ENCODE data around the gene ZNF93. TPM values are rescaled to one million over a fixed set of nuclear protein-coding genes. Genes with fewer than 3 reads are reported as not detected.
"Not testable (repeated sequence)": the region's sequence is repeated elsewhere in the genome, so short reads cannot be mapped to it uniquely, and the experiment has no call there.

The ZNF93 gene
- total RNA-seq, 4 donors from 2014 or later, result 0.88 to 8.3 (median 4.9) TPM

DNA sequence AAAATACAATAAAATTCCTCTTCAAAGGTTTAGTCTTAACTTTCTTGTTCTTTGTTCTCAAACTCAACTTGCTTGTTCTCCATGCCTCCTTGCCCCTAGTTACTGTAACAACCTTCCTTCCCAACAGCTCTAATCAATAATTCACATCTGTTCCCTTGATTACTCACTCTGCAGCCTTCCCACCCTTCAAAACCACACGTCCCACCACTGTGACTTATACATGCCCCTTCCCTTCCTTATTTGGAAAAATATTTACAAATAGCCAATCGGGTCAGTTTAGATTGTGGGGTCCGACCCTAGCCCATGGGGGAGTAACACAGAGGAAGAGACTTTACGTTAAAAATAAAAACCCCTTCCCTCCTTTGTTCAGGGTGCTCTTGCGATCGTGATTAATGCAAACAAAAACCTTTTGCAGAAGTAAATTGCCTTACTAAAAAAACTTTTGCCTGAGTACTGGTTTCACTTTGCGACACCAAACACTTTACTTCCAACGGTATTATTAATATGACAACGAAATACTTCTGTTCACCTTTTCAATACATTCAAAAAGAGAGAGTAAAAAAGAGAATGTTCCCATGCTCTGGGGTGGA lies 512 bp upstream of the ZNF93 start:
- Histone ChIP-seq H3K36me3 (no peaks in the 10 kb centered on the region), H3K4me3 (peak overlapping the region; percentile 49 to 88 (median 64)), H3K27me3 (no peaks in the 10 kb centered on the region), H3K9me3 (peaks cover 0 to 3% (median 0%) of the 10 kb centered on the region in 4 donors), H3K4me1 (peaks cover 0 to 4% (median 0%) of the 10 kb centered on the region in 4 donors), H3K27ac (peak overlapping the region; percentile 42 to 87 (median 76))
- DNase-seq, result no peak
- TF ChIP-seq, protein P1, sequence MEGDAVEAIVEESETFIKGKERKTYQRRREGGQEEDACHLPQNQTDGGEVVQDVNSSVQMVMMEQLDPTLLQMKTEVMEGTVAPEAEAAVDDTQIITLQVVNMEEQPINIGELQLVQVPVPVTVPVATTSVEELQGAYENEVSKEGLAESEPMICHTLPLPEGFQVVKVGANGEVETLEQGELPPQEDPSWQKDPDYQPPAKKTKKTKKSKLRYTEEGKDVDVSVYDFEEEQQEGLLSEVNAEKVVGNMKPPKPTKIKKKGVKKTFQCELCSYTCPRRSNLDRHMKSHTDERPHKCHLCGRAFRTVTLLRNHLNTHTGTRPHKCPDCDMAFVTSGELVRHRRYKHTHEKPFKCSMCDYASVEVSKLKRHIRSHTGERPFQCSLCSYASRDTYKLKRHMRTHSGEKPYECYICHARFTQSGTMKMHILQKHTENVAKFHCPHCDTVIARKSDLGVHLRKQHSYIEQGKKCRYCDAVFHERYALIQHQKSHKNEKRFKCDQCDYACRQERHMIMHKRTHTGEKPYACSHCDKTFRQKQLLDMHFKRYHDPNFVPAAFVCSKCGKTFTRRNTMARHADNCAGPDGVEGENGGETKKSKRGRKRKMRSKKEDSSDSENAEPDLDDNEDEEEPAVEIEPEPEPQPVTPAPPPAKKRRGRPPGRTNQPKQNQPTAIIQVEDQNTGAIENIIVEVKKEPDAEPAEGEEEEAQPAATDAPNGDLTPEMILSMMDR (IDR thresholded peaks at IDR 0.05), result no peak
- TF ChIP-seq POLR2A (IDR thresholded peaks at IDR 0.05), result no peak

DNA sequence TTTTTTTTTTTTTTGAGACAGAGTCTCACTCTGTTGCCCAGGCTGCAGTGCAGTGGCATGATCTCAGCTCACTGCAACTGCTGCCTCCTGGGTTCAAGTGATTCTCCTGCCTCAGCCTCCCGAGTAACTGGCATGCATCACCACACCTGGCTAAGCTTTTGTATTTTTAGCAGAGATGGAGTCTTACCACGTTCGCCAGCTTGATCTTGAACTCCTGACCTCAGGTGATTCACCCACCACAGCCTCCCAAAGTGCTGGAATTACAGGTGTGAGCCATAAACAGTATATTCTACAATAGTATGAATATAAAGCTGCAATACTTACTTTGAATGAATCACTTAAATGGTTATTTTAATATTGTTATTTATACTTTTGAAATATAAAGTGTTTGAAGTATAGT lies 6.8 kb downstream of the ZNF93 start:
- H3K36me3 ChIP-seq, H3K27me3 ChIP-seq, DNase-seq, H3K27ac ChIP-seq, H3K4me3 ChIP-seq, H3K4me1 ChIP-seq, H3K9me3 ChIP-seq: not testable (repeated sequence)

DNA sequence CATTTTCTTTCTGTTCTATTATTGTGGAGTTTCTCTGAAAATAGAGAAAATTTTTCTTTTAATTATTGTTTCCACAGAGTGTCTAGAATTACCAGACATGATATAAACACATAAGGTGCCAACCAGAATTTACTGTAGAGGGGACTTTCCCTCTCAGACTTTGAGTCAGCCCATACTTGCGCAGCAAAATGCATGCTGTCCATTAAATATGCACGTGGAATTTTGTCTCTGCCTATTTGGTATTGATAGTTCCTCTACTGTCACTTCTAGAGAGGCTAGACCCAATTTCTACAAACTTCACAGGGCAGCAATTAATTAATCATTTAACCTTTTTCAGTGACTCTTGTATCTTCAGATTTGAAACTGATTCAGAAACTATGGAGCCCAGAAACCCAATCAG lies 8.9 kb downstream of the ZNF93 start:
- no peak for DNase-seq
- H3K36me3 ChIP-seq, result no peaks in the 10 kb centered on the region
- H3K27ac ChIP-seq, result no peak overlapping the region

DNA sequence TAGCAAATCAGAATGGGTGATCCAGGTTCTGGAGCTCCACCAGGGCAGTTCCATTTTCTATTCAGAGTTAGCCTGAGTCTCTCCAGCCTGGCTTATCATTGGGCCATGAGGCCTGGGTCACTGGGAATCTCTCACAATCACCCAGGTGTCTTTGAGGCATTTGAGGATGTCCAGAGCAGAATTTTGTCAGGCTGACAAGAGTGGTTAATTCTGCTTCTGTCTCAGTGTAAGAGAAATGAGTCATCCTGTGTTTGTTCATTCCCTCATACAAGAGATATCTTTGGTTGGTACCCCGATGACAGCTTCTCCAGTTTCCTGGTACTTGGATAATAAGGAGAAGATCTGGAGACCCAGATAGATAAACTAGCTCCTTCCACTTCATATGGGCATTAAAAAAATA lies 10.4 kb downstream of the ZNF93 start:
- no peaks in the 10 kb centered on the region for H3K9me3 ChIP-seq
- H3K36me3 ChIP-seq, result no peaks in the 10 kb centered on the region
- H3K27me3 ChIP-seq, result no peaks in the 10 kb centered on the region
- H3K27ac ChIP-seq, result no peak overlapping the region
- no peak for TF ChIP-seq POLR2A (IDR thresholded peaks at IDR 0.05)
- TF ChIP-seq, protein P1 (IDR thresholded peaks at IDR 0.05), result no peak
- H3K4me3 ChIP-seq, result no peak overlapping the region
- no peaks in the 10 kb centered on the region for H3K4me1 ChIP-seq
- no peak for DNase-seq

More for the DNA sequence above, 8.9 kb downstream of the ZNF93 start:
- H3K9me3 ChIP-seq, result no peaks in the 10 kb centered on the region
- H3K27me3 ChIP-seq, result no peaks in the 10 kb centered on the region
- no peak for TF ChIP-seq POLR2A (IDR thresholded peaks at IDR 0.05)
- TF ChIP-seq, protein P1 (IDR thresholded peaks at IDR 0.05), result no peak
- H3K4me3 ChIP-seq, result no peak overlapping the region
- H3K4me1 ChIP-seq, result no peaks in the 10 kb centered on the region

DNA sequence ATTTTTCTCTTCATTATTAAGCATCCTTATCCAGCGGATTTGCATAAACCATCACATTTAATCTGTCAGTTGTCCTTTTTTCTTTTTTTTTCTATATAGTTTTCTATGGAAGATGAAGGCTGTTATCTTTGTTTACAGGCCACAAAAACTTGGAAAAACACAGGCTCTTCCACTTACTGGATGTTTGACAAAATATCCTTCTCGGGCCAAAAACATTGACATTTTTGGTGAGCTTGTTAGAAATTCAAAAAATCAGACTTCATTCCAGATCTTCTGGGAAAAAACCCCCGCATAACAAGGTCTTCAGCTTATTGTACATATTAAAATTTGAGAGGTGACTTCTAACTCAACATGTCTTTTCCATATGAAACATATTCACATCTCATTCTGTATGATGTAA lies 13.8 kb downstream of the ZNF93 start:
- Histone ChIP-seq H3K36me3 (no peaks in the 10 kb centered on the region), H3K4me3 (no peak overlapping the region), H3K27me3 (no peaks in the 10 kb centered on the region), H3K27ac (no peak overlapping the region), H3K9me3 (no peaks in the 10 kb centered on the region), H3K4me1 (no peaks in the 10 kb centered on the region)
- no peak for TF ChIP-seq POLR2A (IDR thresholded peaks at IDR 0.05)
- TF ChIP-seq, protein P1 (IDR thresholded peaks at IDR 0.05), result no peak
- DNase-seq, result no peak

DNA sequence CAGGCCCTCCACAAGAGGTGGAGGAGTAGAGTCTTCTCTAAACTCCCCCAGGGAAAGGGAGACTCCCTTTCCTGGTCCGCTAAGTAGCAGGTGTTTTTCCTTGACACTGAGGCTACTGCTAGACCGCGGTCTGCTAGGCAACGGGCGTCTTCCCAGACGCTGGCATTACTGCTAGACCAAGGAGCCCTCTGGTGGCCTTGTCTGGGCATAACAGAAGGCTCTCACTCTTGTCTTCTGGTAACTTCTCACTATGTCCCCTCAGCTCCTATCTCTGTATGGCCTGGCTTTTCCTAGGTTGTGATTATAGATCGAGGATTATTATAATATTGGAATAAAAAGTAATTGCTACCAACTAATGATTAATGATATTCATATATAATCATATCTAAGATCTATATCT lies 29.7 kb downstream of the ZNF93 start:
- not testable (repeated sequence) for H3K27me3 ChIP-seq, H3K4me1 ChIP-seq, H3K4me3 ChIP-seq, H3K27ac ChIP-seq
- peaks cover 0 to 12% (median 0%) of the 10 kb centered on the region in 3 donors for H3K36me3 ChIP-seq
- TF ChIP-seq, protein P1 (IDR thresholded peaks at IDR 0.05), result peak in 4 of 6 experiments; percentile 18 to 33 (median 30)
- H3K9me3 ChIP-seq, result peaks cover 0 to 32% (median 9%) of the 10 kb centered on the region in 4 donors
- DNase-seq, result peak in 2 of 3 donors; percentile 27 to 69

DNA sequence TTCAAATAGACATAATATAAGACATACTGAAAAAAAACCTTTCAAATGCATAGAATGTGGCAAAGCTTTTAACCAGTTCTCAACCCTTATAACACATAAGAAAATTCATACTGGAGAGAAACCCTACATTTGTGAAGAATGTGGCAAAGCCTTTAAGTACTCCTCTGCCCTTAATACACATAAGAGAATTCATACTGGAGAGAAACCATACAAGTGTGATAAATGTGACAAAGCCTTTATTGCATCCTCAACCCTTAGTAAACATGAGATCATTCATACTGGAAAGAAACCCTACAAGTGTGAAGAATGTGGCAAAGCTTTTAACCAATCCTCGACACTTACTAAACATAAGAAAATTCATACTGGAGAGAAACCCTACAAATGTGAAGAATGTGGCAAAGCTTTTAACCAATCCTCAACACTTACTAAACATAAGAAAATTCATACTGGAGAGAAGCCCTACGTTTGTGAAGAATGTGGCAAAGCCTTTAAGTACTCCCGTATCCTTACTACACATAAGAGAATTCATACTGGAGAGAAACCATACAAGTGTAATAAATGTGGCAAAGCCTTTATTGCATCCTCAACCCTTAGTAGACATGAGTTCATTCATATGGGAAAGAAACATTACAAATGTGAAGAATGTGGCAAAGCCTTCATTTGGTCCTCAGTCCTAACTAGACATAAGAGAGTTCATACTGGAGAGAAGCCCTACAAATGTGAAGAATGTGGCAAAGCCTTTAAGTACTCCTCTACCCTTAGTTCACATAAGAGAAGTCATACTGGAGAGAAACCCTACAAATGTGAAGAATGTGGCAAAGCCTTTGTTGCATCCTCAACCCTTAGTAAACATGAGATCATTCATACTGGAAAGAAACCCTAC lies 32.9 kb downstream of the ZNF93 start:
- Histone ChIP-seq H3K9me3 (peaks cover 0 to 46% (median 12%) of the 10 kb centered on the region in 4 donors), H3K36me3 (peaks cover 0 to 12% (median 0%) of the 10 kb centered on the region in 3 donors)
- H3K27me3 ChIP-seq, H3K4me1 ChIP-seq, H3K27ac ChIP-seq, DNase-seq, H3K4me3 ChIP-seq: not testable (repeated sequence)
